HepG2 (cell line): Measurements from ENCODE around the gene ITLN2. TPM values are rescaled to one million over a fixed set of nuclear protein-coding genes. Genes with fewer than 3 reads are reported as not detected.
"Not testable (repeated sequence)": the region's sequence is repeated elsewhere in the genome, so short reads cannot be mapped to it uniquely, and the experiment has no call there.

ENCODE experiments used
- ATAC-seq: fragments of 200-7000 bp; cut with Tn5 transposase; 3 replicates; pipeline ENCODE4 v1.9.1; 2020; ENCODE audit warnings: mild to moderate bottlenecking, moderate library complexity
- BruUV-seq: library from RNA; stranded (reverse); fragments of 400-500 nt; replicated peaks from 2 replicates; lab custom pipeline; 2021; lab: Mats Ljungman, UMichigan
- CTCF ChIA-PET: fragments of 300-600 bp; formaldehyde crosslinking; extraction: SDS; loops from one replicate; lab custom pipeline; 2021; ENCODE audit warnings: low total read pairs, inconsistent platforms, low intra/inter-chr PET ratio; lab: Yijun Ruan, JAX
- POLR2A ChIA-PET: fragments of 350-600 bp; sonication (Branson Sonifier 250); formaldehyde crosslinking; loops from one replicate; lab custom pipeline; 2020; ENCODE audit warnings: antibody characterized with exemption, inconsistent platforms; lab: Yijun Ruan, JAX
- DNase-seq: peaks from one replicate; pipeline ENCODE4 v3.0.0-alpha.2; 2015; ENCODE audit warnings: low spot score
- FAIRE-seq: peaks from 3 replicates; lab custom pipeline; 2011; peaks lifted over from hg19 to GRCh38; lab: Jason Lieb, UNC
- H2AFZ ChIP-seq: one replicate; pipeline ENCODE4 v1.6.1; 2011; ENCODE audit warnings: low read length, inconsistent platforms
- H3K27ac ChIP-seq: fragments of 300-600 bp; 3 replicates; pipeline ENCODE4 v1.8.0; 2011; ENCODE audit warnings: mixed run types, mild to moderate bottlenecking, mixed read lengths, low read length, inconsistent platforms; ENCODE audit not compliant: insufficient read depth; ENCODE audit errors: extremely low read length
- H3K27me3 ChIP-seq, 2 experiments: fragments of 200-600 bp in 1 of 2; 2 replicates in 1 of 2; 3 replicates in 1 of 2; pipeline versions ENCODE4 v1.6.0 to v1.8.0; 2011; ENCODE audit warnings: low read length in 2 of 2, mild to moderate bottlenecking in 2 of 2, moderate library complexity in 2 of 2, inconsistent platforms in 1 of 2; ENCODE audit not compliant: insufficient read depth in 2 of 2, control insufficient read depth in 1 of 2
- H3K36me3 ChIP-seq, 2 experiments: fragments of 200-600 bp in 1 of 2; replicated peaks in 1 of 2; 2 replicates in 1 of 2; 3 replicates in 1 of 2; pipeline versions ENCODE4 v1.5.1 to v1.8.0; 2011; ENCODE audit warnings: low read length in 2 of 2, inconsistent platforms in 1 of 2; ENCODE audit not compliant: insufficient read depth in 2 of 2, control insufficient read depth in 1 of 2
- H3K4me1 ChIP-seq: 2 replicates; pipeline ENCODE4 v1.5.1; 2012; ENCODE audit warnings: low read length, inconsistent platforms; ENCODE audit not compliant: insufficient read depth
- H3K4me2 ChIP-seq: 2 replicates; pipeline ENCODE4 v1.6.0; 2011; ENCODE audit warnings: low read depth, low read length, inconsistent platforms
- H3K4me3 ChIP-seq, 3 experiments: fragments of 200-600 bp in 1 of 3; sonication (generic), shearing (Covaris generic) in 1 of 3; replicated peaks in 1 of 3; 2 replicates each; pipeline ENCODE4 v1.5.1; 2011 to 2016; ENCODE audit warnings: low read length in 3 of 3, inconsistent platforms in 2 of 3, low read depth in 2 of 3, mild to moderate bottlenecking in 2 of 3, control low read depth in 1 of 3, mixed read lengths in 1 of 3; ENCODE audit not compliant: insufficient read depth in 1 of 3
- H3K79me2 ChIP-seq: one replicate; pipeline ENCODE4 v1.6.1; 2011; ENCODE audit warnings: low read length, inconsistent platforms; ENCODE audit not compliant: insufficient read depth
- H3K9ac ChIP-seq: 2 replicates; pipeline ENCODE4 v1.6.0; 2011; ENCODE audit warnings: mild to moderate bottlenecking, low read depth, low read length, inconsistent platforms; ENCODE audit not compliant: insufficient read depth
- H3K9me3 ChIP-seq: 2 replicates; pipeline ENCODE4 v1.5.1; 2012; ENCODE audit warnings: mild to moderate bottlenecking, low read length
- H4K20me1 ChIP-seq: 2 replicates; pipeline ENCODE4 v1.6.0; 2011; ENCODE audit warnings: inconsistent platforms, mild to moderate bottlenecking, low read length, moderate library complexity; ENCODE audit not compliant: insufficient read depth
- ATF7-NPFF ChIP-seq: sonication (generic); formaldehyde crosslinking; IDR thresholded peaks from 2 replicates; pipeline ENCODE4 v1.8.1; 2023; ENCODE audit warnings: mild to moderate bottlenecking, low read depth, missing genetic modification reagents, moderate library complexity
- CTCF ChIP-seq: sonication (generic); formaldehyde crosslinking; IDR thresholded peaks from 2 replicates; pipeline ENCODE4 v1.5.0; 2020; ENCODE audit warnings: mild to moderate bottlenecking, missing genetic modification reagents, moderate library complexity
- NFE2L1 ChIP-seq: sonication (generic); formaldehyde crosslinking; IDR thresholded peaks from 2 replicates; pipeline ENCODE4 v1.4.0; 2020; ENCODE audit warnings: missing genetic modification reagents, mild to moderate bottlenecking, borderline replicate concordance
- REXO4 ChIP-seq: sonication (generic); formaldehyde crosslinking; IDR thresholded peaks from 2 replicates; pipeline ENCODE4 v1.8.0; 2022; ENCODE audit warnings: missing genetic modification reagents, mild to moderate bottlenecking, borderline replicate concordance
- SIN3B ChIP-seq: fragments of 150-350 bp; IDR thresholded peaks from 2 replicates; pipeline ENCODE4 v1.6.1; 2014; ENCODE audit warnings: low read length
- STAG1 ChIP-seq: sonication (generic); formaldehyde crosslinking; IDR thresholded peaks from 2 replicates; pipeline ENCODE4 v1.4.0; 2020; ENCODE audit warnings: missing genetic modification reagents
- WGBS: methylation state at CpG from one replicate; pipeline ENCODE4 v1.1.6; 2017; ENCODE audit warnings: low lambda C conversion rate; 5-methylcytosine and 5-hydroxymethylcytosine counted together
- in situ Hi-C: cut with HindIII; loops from 2 replicates; pipeline ENCODE4 v1.10.0; 2017; ENCODE audit warnings: low pct_unique_long_range_greater_than_20kb; ENCODE audit not compliant: extremely low pct_ligation_motif_present
- intact Hi-C: fragments of 100-400 bp; cut with micrococcal nuclease; formaldehyde crosslinking; loops from one replicate; pipeline ENCODE4 v1.10.0; 2022; ENCODE audit not compliant: unreplicated experiment
- polyA plus RNA-seq, 8 experiments: library from polyadenylated mRNA; depleted of rRNA in 3 of 8; stranded (reverse) in 7 of 8; unstranded in 1 of 8; fragments of >200 nt; fragmentation: Illumina TruSeq in 4 of 8; extraction: Trizol in 4 of 8; gene quantifications; 2 replicates each; pipeline versions ENCODE4 v1.2.1 to v1.2.3, GENCODE V29; 2011 to 2016; ENCODE audit warnings: low read depth in 4 of 8, missing spikeins in 1 of 8, mixed read lengths in 1 of 8; ENCODE audit not compliant: insufficient read depth in 1 of 8
- total RNA-seq, 5 experiments: library from RNA; depleted of rRNA; stranded (reverse); fragments of >200 nt; fragmentation: Illumina TruSeq; extraction: Trizol; gene quantifications; 2 replicates each; pipeline ENCODE4 v1.2.3, GENCODE V29; 2016; ENCODE audit warnings: low read depth in 1 of 5
- TF ChIP-seq, protein P1 (sequence below): sonication (generic); formaldehyde crosslinking; IDR thresholded peaks from 2 replicates; pipeline ENCODE4 v1.8.0; 2022; ENCODE audit warnings: missing genetic modification reagents, mild to moderate bottlenecking, borderline replicate concordance

The ITLN2 gene
- total and polyA plus RNA-seq, 2 of the 13 experiments (the other 11 are each of a cell fraction or from before 2014, with no cell fraction given): not detected

- Histone ChIP-seq H2AFZ (no peak overlapping the region), H3K4me1 (no peaks in the 10 kb centered on the region), H3K4me2 (no peak overlapping the region), H3K9me3 (no peaks in the 10 kb centered on the region), H3K27ac (no peak overlapping the region), H3K9ac (no peak overlapping the region), H3K27me3 (peaks cover 0 to 7% of the 10 kb centered on the region in 2 experiments; a peak in 2 of 5 replicates), H3K4me3 (no peak overlapping the region), H3K36me3 (no peaks in the 10 kb centered on the region), H3K79me2 (no peaks in the 10 kb centered on the region), H4K20me1 (no peaks in the 10 kb centered on the region)
- ChIA-PET CTCF (interaction anchor here (1.1 kb wide), 1 partner anchor 11 kb away, joined by 4 read pairs; the partner anchor contains the start of gene ITLN2), POLR2A (no interaction called here)
- in situ Hi-C loops (no loop called here), intact Hi-C loops (loop anchor here (1.0 kb wide), 1 partner anchor 11 kb away; the partner anchor contains the start of gene ITLN2)
- DNase-seq (peak; percentile 14), FAIRE-seq (peak; percentile 52), ATAC-seq (peak; percentile 87)
- 36% methylated on average over 3 of the region's 3 CpGs for WGBS
- no peak for TF ChIP-seq NFE2L1 (CRISPR knock-in tag)
- TF ChIP-seq SIN3B: no peak
- TF ChIP-seq REXO4: no peak
- TF ChIP-seq ATF7-NPFF (CRISPR knock-in tag): no peak
- TF ChIP-seq, protein P1, sequence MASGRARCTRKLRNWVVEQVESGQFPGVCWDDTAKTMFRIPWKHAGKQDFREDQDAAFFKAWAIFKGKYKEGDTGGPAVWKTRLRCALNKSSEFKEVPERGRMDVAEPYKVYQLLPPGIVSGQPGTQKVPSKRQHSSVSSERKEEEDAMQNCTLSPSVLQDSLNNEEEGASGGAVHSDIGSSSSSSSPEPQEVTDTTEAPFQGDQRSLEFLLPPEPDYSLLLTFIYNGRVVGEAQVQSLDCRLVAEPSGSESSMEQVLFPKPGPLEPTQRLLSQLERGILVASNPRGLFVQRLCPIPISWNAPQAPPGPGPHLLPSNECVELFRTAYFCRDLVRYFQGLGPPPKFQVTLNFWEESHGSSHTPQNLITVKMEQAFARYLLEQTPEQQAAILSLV (CRISPR knock-in tag): no peak
- TF ChIP-seq STAG1: peak; percentile 60
- TF ChIP-seq CTCF: peak; percentile 72
- no TSS peak for BruUV-seq
Measured at GRCh38 chr1:160942926-160943325, 11.7 kb downstream of the ITLN2 start.

- CTCF ChIA-PET, H3K9ac ChIP-seq, intact Hi-C loops, BruUV-seq, FAIRE-seq, ATAC-seq, H3K4me2 ChIP-seq, H3K79me2 ChIP-seq, DNase-seq, H3K36me3 ChIP-seq, in situ Hi-C loops, H3K4me1 ChIP-seq, H3K27me3 ChIP-seq, H3K27ac ChIP-seq, H3K9me3 ChIP-seq, H3K4me3 ChIP-seq, H2AFZ ChIP-seq, H4K20me1 ChIP-seq, POLR2A ChIA-PET: not testable (repeated sequence)
- WGBS: 58% methylated on average over 14 of the region's 19 CpGs
Measured at GRCh38 chr1:160936666-160937065, 17.9 kb downstream of the ITLN2 start.
